Lower leg skin (tissue), 3 donors: Measurements from ENCODE around the gene TBC1D22A.

Experiments
- CTCF ChIP-seq, 3 donors: fragments of 450-650 bp; IDR thresholded peaks; one replicate each; pipeline ENCODE4 v1.5.1; 2016; ENCODE audit warnings: antibody characterized with exemption in 3 of 3, mild to moderate bottlenecking in 3 of 3, moderate library complexity in 2 of 3
- POLR2A ChIP-seq, 2 donors: fragments of 450-650 bp; IDR thresholded peaks; one replicate each; pipeline ENCODE4 v1.6.1; 2016 to 2017; ENCODE audit warnings: antibody characterized with exemption in 2 of 2, mild to moderate bottlenecking in 1 of 2, moderate library complexity in 1 of 2

GRCh38 chr22:46976143-46976542 is 213.7 kb downstream of the TBC1D22A start:
- TF ChIP-seq CTCF (IDR thresholded peaks at IDR 0.05) (no peak), POLR2A (IDR thresholded peaks at IDR 0.05) (no peak)
